ENCODE measurements around the gene ADAMTS2.
"Not testable (repeated sequence)": the region's sequence is repeated elsewhere in the genome, so short reads cannot be mapped to it uniquely, and the experiment has no call there.

The ADAMTS2 gene

DNA sequence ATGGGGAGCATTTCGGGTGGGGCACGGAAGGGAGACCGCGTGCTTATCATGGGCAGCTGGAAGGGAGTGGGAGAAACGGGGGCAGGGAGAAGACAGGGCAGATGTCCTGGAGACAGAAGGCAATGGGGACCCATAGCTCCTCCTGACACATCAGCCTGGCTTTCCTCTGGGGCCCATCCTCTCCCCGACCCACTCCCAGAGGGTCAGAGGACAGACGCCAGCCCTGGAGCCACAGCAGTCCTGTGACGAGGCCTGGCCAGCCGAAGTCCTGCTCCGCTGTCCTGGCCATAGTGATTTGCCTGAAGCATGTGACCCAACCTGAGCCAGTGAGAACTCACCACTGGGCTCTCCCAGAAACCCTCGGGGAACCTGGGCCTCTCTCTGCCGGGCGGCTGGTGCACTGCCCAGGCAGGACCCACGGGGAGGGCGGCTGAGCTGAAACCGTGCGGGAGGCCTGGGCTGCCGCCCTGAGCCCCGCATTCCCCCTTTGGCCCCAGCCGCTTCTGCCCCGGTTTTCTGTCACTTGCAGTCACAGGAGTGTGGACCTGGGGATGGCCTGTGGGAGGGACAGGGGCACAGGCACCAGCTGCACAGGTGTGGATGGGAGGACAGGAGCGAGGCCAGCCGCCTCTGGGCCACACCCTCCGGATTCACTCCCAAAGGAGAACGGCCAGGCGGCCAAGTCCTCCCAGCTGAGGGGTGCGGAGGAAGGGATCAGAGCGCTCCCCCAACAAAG, 19.8 kb downstream of the ADAMTS2 start:
- DNase-seq (ENCODE audit: low read depth, low spot score) = no peak

DNA sequence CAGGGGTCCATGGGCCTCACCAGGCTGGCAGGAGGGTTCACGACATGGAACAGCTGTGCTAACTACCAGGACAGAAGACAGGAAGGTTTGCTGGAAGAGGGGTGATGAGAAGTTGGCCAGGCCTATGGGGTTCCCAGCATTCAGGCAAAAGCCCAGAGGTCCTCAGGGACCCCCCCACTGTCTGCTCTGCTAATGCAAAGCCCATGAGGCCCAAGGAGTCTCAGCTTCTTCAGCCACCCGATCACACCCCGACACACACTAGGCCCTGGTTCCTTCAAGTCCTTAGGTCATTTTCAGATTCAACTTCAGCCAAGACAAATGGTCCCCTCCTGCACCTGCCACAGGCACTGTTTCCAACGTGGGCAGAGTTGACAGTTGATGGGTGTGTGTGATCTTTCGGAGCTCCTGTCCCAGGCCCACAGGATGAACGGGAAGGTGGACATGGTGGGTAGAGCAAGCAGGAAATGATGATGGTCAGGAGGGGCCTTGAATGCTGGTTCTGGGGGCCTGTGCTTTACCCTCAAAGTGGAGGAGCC, 20.4 kb downstream of the ADAMTS2 start:
- DNase-seq (ENCODE audit: low read depth, low spot score) = no peak

DNA sequence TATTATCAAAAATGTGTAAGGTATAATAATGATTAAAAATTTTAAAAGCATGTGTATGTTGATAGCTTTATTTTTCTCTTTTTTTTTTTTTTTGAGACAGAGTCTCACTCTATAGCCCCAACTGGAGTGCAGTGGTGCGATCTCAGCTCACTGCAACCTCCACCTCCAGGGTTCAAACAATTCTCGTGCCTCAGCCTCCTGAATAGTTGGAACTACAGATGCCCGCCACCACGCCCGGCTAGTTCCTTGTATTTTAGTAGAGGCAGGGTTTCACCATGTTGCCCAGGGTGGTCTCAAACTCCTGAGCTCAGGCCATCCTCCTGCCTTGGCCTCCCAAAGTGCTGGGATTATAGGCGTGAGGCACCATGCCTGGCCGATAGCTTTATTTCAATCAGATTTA, 20.9 kb downstream of the ADAMTS2 start:
- DNase-seq (ENCODE audit: low read depth, low spot score) = not testable (repeated sequence)

DNA sequence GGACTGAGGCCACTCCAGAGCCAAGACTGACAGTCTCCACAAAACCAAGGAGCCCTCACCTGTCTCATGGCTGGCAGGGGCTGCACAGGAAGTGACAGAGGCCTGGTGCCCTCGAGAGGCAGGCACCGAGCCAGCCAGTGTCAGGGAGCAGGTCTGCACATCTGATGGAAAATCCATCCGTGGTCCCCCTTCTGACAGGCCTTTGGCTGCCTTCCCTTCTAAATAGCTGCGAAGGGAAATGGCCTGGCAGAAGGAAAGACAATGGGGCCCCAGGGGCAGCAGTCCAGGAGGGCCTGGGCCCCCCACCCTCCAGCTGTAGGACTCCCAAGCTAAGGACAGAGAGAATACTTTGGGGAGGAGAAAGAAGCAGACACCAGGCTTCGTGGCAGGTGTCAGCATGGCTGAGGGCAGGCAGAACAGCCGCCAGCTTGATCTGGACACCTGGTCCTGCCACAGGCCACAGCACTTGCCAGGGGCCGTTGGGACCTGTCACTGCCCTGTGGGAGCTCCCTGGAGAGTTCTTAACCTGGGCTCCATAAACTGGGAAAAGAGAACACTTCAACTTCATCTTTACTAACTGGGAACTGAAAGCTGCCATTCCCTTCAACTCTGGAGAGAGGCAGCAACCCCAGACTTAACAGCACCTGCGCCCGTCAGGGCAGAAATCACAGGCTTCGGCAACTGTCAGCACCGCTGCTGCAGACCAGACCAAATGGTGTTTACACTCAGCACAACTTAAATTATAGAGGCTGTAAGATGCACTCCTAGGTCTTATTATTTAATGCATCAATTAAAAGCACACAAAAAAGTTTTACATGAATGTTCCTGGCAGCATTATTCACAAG, 22.0 kb downstream of the ADAMTS2 start:
- DNase-seq (ENCODE audit: low read depth, low spot score) = no peak

DNA sequence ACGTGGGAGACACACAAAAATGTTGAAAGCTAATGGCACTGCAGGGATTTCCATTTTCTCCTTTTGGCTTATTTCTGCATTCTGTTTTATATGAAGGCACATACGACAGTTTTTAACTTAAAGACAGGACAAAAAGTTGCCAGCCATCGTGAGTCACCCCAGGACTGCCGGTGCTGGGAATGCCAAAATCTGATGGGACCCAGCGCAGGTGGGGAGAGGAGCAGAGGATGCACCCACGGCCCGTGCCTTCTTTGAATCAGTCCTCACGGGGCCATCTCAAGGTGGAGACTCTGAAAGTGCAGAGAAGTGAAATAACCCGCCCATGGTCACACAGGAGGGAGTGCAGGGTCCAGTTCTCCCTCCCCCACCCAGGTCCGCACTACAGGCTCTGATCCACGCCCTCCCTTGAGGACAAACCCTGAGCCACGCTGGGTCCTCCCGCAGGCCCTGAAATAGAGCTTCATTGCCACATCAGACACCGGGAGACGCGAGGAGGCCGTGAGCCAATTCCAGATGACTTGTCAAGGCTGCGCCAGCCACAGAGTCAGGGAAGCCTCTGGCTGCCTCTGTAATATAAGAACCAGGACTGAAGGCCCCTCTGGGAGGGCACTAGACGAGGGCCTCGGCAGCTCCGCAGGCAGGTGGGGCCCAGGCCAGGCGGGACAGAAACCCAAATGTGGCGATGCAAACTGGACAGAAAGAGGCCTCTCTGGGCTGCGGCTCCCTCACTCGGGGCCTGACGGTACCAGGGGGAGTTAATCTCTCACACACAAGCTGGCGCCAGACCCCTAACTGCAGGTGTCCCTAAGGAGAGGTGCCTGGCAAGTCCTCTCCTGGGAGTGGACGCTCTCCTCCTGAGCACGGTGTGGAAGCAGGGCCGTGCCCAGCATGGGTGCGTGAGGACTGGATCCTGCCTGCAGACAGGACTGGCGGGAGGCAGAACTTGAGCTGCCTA, 22.9 kb downstream of the ADAMTS2 start:
- DNase-seq (ENCODE audit: low read depth, low spot score) = no peak

DNA sequence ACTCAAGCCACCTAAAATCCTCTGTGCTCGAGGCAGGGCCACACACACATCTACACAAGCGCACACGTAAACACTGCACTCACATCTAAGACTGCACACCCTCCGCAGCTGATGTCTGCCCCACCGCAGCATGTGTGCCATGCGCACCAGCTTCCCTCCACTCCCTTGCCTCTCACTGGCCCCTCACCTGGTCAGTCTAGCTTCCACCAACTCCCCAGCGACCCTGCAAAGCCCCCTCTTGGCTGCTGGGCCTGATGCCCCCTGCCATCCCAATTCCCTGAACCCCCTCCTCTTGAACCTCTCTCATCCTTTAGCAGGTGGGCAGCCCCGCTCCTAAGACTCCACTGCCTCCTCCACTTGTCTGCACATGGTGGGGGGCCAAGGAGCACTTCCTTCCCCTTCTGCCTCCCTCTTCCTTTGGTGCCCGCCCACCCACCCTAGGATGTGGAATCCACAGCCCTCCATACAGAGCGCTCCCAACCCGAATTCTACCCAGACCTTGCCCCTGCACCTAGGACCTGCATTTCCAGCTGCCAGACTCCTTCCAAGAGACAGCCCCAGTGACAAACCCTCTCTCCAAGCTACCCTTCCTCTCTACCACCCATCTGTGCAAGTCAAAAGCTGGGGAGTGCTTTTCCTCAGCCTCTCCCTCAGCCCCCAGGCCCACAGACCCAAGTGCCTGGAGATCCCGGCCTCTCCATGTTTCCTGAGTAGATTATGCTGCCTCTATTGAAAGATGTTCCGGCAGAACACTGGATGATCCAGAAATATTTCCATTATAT, 23.9 kb downstream of the ADAMTS2 start:
- DNase-seq (ENCODE audit: low read depth, low spot score) = no peak

DNA sequence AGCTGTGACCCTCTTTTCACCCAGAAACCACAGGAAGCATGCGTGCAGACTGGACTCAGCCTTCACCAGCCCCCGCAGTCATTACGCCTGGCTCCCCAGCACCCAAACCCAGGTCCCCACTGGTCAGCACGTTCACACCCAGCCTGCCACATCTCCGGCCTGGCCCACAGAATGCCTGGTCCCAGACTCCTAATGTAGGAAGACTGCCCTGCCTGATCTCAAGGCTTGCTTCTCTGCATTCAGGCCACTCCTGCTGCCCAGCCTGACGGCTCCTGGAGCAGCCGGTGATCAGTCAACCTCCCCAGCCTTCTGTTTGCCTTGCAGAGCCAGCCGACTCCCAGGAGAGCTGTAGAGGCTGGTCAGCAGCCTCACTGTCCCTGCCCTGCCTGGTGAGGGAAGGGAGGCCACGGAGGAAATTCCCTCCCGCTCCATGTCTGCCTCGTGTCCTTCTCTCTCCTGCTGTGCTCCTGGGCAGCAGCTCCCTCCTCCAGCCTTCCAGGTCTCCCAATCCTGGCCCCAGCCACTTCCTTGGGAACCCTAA, 25.4 kb downstream of the ADAMTS2 start:
- no peak for DNase-seq (ENCODE audit: low read depth, low spot score)

DNA sequence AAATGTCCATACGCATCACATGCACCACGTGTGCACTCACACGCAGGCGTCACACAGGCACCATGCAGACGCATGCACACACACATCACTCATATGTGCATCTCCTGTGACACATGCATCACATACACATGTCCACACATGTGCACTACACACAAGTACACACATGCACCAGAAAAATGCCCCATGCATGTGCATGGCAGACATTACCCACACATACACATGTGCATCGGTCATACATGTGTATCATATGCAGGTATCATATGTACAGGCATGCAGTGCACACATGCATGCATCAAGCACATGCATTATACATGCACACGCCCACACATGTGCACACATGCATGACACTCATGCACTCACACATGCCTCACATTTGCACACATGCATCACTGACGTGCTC, 26.1 kb downstream of the ADAMTS2 start:
- DNase-seq (ENCODE audit: low read depth, low spot score) = no peak

DNA sequence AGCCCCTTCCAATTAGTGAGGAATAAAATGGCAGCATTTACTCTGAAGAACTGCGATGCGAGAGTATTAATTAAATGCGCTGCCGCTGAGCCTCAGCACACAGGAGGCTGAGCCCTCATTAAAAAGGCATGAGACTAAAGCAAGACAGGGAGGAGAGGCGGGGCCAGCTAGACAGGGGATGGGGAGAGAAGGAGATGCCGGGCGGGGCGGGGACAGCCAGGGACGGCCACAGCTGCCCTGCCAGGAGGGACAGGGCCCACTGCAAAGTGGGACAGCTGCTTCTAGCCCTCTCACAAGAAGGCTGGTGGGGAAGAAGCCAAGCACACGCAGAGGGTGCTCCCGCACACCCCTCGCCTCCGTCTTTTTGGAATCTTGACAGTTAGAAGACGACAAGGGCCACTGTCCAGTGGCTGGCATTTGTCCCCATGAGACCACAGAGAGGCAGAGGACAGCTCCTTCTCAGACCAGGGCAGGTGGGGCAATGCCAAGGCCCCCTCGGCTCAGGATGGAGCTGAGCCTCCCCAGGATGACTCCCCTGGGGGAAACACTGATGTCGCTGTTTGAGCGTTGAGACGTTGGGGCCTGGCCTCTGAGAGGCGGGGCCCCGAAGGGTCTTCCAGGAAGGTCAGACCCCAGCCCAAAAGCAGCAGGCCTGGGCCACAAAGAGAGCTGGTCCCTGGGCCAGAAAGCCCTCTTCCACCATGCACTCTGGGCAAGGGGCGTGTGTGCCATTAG, 26.9 kb downstream of the ADAMTS2 start:
- no peak for DNase-seq (ENCODE audit: low read depth, low spot score)

DNA sequence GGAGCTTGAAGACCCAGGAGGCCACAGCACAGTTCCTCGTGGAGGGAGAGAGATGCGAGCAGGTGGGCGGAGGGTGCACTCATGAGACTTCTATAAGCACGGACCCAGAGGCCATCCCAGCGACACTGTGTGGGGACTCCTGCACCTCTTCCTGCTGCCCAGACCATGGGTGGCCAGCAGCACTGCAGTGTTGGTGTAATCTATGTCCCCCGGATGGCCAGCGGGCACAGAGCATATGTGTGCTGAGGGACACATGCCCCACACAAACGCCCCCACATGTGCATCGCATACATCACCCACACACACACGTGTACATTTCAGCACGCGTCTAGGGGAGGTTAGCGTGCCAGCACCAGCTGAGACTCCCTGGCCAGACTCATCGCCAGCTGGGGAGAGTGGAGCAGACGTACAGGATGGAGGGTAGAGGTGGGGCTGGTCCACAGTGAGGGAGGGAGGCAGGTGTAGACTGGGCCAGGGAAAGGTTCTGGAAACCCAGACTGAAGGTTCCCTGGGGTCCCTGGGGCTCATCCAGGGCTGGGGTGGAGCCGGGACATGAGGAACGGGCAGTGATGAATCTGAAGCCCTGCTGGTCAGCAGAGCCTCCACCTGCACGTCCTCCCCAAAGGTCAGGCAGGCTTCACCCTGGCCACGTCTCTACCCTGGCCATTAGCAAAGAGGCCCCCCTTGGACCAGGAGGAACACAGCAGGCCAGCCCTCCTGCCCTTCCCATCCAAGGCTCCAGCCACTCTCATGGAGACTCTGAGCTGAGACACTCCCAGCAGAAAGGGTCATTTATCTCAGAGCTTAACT, 27.6 kb downstream of the ADAMTS2 start:
- no peak for DNase-seq (ENCODE audit: low read depth, low spot score)

DNA sequence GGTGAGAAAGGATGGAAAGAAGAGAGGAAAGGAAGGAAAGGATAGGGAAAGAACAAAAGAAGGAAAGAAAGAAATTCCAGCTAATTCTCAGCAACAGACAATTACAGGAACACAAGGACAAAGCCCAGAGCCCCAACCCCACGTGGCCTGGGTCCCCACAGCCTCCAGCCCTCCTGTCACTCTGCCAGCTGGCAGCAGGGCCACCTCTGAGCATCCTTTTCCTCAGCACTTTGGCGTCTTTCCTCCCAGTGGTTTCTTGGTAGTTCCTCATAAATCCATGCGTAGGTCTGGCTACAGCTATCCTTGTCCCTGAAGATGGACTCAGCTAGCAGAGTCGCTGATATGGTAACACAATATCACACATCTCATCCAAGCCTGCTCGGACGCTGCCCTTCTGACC, 28.3 kb downstream of the ADAMTS2 start:
- no peak for DNase-seq (ENCODE audit: low read depth, low spot score)

DNA sequence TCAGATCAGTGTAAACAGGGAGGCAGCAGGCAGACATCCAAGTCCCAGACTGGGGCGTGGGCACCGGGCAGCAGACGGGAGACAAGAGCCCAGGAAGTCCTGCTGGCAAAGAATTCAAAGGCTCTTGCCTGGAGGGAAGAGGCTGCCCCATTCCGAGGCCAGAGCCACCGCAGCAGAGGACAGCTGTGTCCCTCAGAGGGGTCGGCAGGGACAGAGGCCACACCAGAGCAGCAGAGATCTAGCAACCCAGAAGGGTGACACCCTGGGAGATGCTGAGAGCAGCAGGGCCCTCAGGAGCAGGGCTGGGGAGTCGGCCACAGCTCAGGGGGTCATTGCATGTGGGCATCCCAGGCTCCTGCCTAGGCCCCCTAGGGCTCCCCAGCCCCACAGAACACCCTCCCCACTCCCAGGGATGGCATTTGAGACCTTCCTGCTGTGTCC, 29.1 kb downstream of the ADAMTS2 start:
- no peak for DNase-seq (ENCODE audit: low read depth, low spot score)

DNA sequence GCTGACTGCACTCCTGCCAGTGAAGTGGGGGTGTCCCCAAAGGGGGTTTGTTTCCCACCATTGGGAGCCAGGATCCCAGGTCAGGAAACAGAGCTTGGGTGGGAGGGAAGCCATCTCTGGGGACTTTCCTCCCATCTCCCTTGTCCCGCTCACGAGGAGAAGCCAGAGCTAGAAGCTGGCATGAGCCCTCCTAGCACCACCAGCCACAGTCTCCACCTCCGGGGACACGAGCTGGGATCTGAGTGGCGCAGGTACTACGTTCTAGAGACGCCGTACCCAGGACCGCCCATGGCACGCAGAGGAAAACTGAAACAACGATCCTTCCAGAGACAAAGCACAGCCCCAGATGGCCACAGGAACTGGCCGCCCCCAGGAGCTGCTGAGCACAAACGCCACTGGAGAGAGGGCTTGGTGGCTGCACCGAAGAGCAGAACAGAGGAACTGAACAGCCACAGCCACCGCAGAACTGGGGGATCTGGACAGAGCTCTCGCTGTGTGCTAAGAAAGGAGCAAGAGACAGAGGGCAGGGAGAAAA, 29.8 kb downstream of the ADAMTS2 start:
- DNase-seq (ENCODE audit: low read depth, low spot score) = no peak

DNA sequence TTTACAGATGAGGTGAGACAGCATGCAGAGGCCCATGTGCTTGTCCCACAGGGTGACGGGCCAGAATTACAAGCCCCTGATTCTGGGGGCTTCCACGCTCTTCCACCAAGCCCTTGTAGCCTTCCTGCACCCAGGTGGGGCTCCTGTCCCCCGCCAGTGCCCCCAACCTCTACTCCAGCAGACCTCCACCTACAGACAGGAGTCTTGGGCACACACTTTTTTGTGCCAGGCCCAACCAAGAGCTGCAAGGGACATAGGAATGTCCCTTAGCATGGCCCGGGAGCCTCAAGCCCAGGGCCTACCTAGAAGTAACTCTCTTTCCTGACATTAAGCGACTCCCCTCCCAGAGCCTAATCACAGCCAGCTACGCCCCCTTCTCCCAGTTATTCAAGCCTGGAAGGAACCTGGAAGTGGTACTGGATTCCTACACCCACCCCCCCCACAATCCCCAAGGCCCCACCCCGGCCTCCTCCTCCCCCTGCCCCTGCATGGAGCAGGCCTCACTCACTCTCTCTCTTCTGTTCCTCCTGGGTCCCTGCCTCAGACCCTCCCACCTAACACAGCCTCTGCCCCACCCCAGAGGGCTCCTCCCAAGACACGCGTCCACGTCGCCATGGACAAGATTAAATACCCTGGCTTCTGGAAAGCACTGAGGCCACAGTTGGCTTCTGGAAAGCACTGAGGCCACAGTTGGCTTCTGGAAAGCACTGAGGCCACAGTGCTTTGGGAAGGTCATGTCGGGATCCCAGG, 30.5 kb downstream of the ADAMTS2 start:
- no peak for DNase-seq (ENCODE audit: low read depth, low spot score)

DNA sequence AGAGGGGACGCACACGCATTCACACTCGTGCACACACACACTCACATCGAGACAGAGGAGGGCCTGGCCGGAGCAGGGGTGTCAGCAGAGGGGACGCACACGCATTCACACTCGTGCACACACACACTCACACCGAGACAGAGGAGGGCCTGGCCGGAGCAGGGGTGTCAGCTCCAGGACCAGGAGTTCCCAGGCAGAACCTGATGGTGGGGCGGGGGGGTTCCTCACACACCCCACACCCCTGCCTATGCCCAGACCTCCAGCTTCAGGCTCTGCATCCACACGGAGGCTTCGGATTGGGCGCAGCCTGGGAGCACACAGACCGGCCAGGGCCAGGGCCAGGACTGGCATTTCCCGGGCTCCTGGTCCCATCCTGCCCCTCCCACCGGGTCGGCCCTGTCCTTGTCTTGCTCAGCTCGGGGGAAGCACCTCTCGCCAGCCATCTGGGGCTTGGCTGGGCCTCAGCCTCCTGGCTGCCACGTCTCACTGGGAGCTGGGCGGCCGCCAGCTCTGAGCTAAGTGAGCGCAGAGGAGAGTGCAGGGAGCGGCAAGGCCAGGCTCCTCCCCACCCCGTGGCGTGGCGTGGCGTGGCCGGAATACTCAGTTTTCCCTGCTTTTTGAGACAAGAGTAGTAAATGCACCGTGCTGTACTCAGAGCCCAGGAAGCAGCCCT, 31.3 kb downstream of the ADAMTS2 start:
- DNase-seq (ENCODE audit: low read depth, low spot score) = no peak

DNA sequence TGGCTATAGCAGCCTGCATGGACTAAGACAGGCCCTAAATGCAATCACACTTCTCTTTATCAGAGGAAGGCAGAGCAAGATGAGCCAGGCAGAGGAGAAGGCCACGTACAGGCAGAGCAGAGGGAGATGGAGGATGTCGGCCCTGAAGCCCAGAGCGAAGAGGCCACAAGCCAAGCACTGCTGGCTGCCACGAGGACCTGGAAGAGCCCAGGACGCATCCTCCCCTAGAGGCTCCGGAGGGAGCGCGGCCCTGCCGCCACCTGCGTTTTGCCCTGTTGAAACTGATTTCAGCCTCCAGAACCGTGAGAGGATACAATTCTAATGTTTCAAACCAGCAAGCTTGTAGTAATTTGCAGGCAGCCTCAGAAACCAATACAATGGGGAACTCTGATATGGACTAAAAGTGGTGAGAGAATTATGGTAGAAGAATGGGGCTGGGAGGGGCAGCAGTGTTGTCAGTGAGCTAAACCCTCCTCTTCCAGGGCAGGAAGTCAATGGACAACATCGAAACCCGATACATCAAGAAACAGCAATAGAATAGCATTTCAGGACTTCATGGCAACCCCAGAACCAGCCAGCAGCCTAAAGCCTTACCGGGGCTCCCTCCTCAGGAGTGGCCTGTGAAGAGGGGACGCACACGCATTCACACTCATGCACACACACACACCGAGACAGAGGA, 32.6 kb downstream of the ADAMTS2 start:
- DNase-seq (ENCODE audit: low read depth, low spot score) = no peak

DNA sequence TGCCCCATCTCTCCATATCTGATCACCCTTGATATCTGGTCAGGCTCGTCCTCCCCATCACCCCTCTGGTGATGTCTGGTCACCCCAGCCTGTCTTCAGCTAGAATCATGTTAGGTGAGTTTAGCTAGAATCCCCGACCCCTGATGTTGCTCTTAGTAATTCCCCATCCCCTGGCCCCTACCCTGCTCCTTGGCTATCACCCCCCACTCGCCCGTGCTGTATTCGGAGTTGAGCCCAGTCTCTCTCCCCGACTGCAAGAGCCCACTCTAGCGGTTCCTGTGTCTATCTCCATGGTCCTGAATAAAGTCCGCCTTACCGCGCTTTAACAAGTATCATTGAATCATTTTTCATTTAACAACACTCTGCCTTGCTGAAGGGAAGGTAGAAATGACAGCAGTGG, 33.7 kb downstream of the ADAMTS2 start:
- no peak for DNase-seq (ENCODE audit: low read depth, low spot score)

Measured in smooth muscle cell of the brain vasculature (primary cell).